ENCODE measurements around the gene NUDT1.

NUDT1 gene

GRCh38 chr7:2275101-2275500 lies 33.1 kb downstream of the NUDT1 start:
- Histone ChIP-seq H3K27ac (ENCODE audit: extremely low read depth, low read depth, low read length) (no peak overlapping the region), H3K4me3 (ENCODE audit: low read depth, low read length) (no peak overlapping the region), H3K36me3 (ENCODE audit: control insufficient read depth in 2 of 2, insufficient read depth in 1 of 2, low read length in 2 of 2) (peaks cover 0 to 4% of the 10 kb centered on the region in 2 experiments; a peak in 1 of 3 replicates), H3K4me1 (ENCODE audit: control insufficient read depth, insufficient read depth, low read length) (no peaks in the 10 kb centered on the region), H3K9me3 (ENCODE audit: control insufficient read depth, insufficient read depth, low read depth, low read length) (no peaks in the 10 kb centered on the region)
- ChIA-PET POLR2A (no interaction called here), CTCF (no interaction called here)
- no peak for TF ChIP-seq ZNF335 (tag by site-specific recombination; conservative IDR thresholded peaks at IDR 0.05)
- TF ChIP-seq BCL6B (tag by site-specific recombination; IDR thresholded peaks at IDR 0.05) = no peak
- TF ChIP-seq KLF9 (tag by site-specific recombination; IDR thresholded peaks at IDR 0.05; ENCODE audit: low read depth) = no peak
- no peak for TF ChIP-seq ZNF23 (tag by site-specific recombination; IDR thresholded peaks at IDR 0.05; ENCODE audit: borderline replicate concordance)
- TF ChIP-seq SETDB1 (IDR thresholded peaks at IDR 0.05; ENCODE audit: insufficient read length, low read length) = no peak
- TF ChIP-seq EGR2 (tag by site-specific recombination; IDR thresholded peaks at IDR 0.05; ENCODE audit: low read depth) = no peak
- TF ChIP-seq HOXA7 (CRISPR knock-in tag; IDR thresholded peaks at IDR 0.05; ENCODE audit: borderline replicate concordance) = no peak
- TF ChIP-seq ZBTB10 (tag by site-specific recombination; IDR thresholded peaks at IDR 0.05) = no peak
- no peak for TF ChIP-seq ZNF473 (tag by site-specific recombination; IDR thresholded peaks at IDR 0.05)
- no peak for TF ChIP-seq ZNF404 (tag by site-specific recombination; IDR thresholded peaks at IDR 0.05)
- TF ChIP-seq ZNF660 (tag by site-specific recombination; IDR thresholded peaks at IDR 0.05) = no peak
- TF ChIP-seq ZNF157 (tag by site-specific recombination; IDR thresholded peaks at IDR 0.05) = no peak
- TF ChIP-seq ZNF621 (tag by site-specific recombination; IDR thresholded peaks at IDR 0.05) = no peak
- TF ChIP-seq ZNF585B (tag by site-specific recombination; IDR thresholded peaks at IDR 0.05) = no peak

GRCh38 chr7:2276107-2276506 lies 34.1 kb downstream of the NUDT1 start:
- H3K4me1 ChIP-seq (ENCODE audit: control insufficient read depth, insufficient read depth, low read length) = no peaks in the 10 kb centered on the region
- CTCF ChIA-PET = no interaction called here

More at GRCh38 chr7:2276107-2276506, 34.1 kb downstream of the NUDT1 start:
- Histone ChIP-seq H3K4me3 (ENCODE audit: low read depth, low read length) (no peak overlapping the region), H3K9me3 (ENCODE audit: control insufficient read depth, insufficient read depth, low read depth, low read length) (no peaks in the 10 kb centered on the region), H3K27ac (ENCODE audit: extremely low read depth, low read depth, low read length) (no peak overlapping the region), H3K36me3 (ENCODE audit: control insufficient read depth in 2 of 2, insufficient read depth in 1 of 2, low read length in 2 of 2) (peaks cover 0 to 2% of the 10 kb centered on the region in 2 experiments; a peak in 1 of 3 replicates)
- TF ChIP-seq ZBTB7A (tag by site-specific recombination; IDR thresholded peaks at IDR 0.05; ENCODE audit: low read depth) (no peak), ZNF510 (tag by site-specific recombination; IDR thresholded peaks at IDR 0.05; ENCODE audit: insufficient replicate concordance) (no peak), ZNF280D (tag by site-specific recombination; IDR thresholded peaks at IDR 0.05) (no peak), ZBTB20 (tag by site-specific recombination; IDR thresholded peaks at IDR 0.05) (no peak), ZNF514 (tag by site-specific recombination; IDR thresholded peaks at IDR 0.05) (no peak), ZNF274 (IDR thresholded peaks at IDR 0.05; ENCODE audit: low read length) (no peak), ZNF274 (tag by site-specific recombination; IDR thresholded peaks at IDR 0.05; ENCODE audit: borderline replicate concordance) (no peak)
- POLR2A ChIA-PET = no interaction called here

All from HEK293 (cell line).